ENCODE measurements around the gene RDH13.

- no peak for TF ChIP-seq CTCF (IDR thresholded peaks at IDR 0.05)
- no peak for TF ChIP-seq EP300 (IDR thresholded peaks at IDR 0.05; ENCODE audit: low read depth)
- TF ChIP-seq POLR2AphosphoS5 (IDR thresholded peaks at IDR 0.05): no peak
These were observed 42.3 kb upstream of the RDH13 start for GRCh38 chr19:55105237-55105636.
